OCI-LY1 (cell line): Measurements from ENCODE around the gene PARD3.
"Not testable (repeated sequence)": the region's sequence is repeated elsewhere in the genome, so short reads cannot be mapped to it uniquely, and the experiment has no call there.

ENCODE experiments used
- EZH2 ChIP-seq: fragments of 200-600 bp; sonication (generic), shearing (Covaris generic); IDR thresholded peaks from 2 replicates; pipeline ENCODE4 v1.8.0; 2017; ENCODE audit warnings: borderline replicate concordance, mixed run types, mild to moderate bottlenecking, antibody characterized with exemption, low read length, moderate library complexity, mixed read lengths
- TF ChIP-seq, protein P1 (sequence below): fragments of 200-600 bp; sonication (generic), shearing (Covaris generic); IDR thresholded peaks from 2 replicates; pipeline ENCODE4 v1.5.1; 2017; ENCODE audit warnings: mild to moderate bottlenecking, antibody characterized with exemption, low read length, moderate library complexity, mixed read lengths

DNA sequence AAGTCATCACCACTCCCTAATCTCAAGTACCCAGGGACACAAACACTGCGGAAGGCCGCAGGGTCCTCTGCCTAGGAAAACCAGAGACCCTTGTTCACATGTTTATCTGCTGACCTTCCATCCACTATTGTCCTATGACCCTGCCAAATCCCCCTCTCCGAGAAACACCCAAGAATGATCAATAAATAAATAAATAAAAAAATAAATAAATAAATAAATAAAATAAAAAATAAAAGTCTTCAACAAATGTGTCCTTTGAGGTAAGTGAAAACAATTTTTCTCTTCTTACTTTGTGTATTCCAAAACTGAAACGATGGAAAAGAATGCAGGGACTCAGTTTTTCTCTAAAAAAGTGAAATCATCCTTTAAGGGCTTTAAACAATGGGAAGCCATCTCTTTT lies 461.6 kb downstream of the PARD3 start:
- TF ChIP-seq, protein P1, sequence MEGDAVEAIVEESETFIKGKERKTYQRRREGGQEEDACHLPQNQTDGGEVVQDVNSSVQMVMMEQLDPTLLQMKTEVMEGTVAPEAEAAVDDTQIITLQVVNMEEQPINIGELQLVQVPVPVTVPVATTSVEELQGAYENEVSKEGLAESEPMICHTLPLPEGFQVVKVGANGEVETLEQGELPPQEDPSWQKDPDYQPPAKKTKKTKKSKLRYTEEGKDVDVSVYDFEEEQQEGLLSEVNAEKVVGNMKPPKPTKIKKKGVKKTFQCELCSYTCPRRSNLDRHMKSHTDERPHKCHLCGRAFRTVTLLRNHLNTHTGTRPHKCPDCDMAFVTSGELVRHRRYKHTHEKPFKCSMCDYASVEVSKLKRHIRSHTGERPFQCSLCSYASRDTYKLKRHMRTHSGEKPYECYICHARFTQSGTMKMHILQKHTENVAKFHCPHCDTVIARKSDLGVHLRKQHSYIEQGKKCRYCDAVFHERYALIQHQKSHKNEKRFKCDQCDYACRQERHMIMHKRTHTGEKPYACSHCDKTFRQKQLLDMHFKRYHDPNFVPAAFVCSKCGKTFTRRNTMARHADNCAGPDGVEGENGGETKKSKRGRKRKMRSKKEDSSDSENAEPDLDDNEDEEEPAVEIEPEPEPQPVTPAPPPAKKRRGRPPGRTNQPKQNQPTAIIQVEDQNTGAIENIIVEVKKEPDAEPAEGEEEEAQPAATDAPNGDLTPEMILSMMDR: not testable (repeated sequence)
- not testable (repeated sequence) for TF ChIP-seq EZH2
